A673 (cell line): ENCODE results near the gene CTDSP2. TPM values are rescaled to one million over a fixed set of nuclear protein-coding genes. Genes with fewer than 3 reads are reported as not detected.

Experiments
- BruUV-seq: library from RNA; stranded (reverse); fragments of 400-500 nt; replicated peaks from 2 replicates; lab custom pipeline; 2021; lab: Mats Ljungman, UMichigan
- CTCF ChIA-PET: fragments of 300-600 bp; sonication (Branson Sonifier 250); formaldehyde crosslinking; loops from one replicate; lab custom pipeline; 2022; ENCODE audit warnings: antibody characterized with exemption; lab: Charles Lee
- POLR2A ChIA-PET: fragments of 300-600 bp; sonication (Branson Sonifier 250); formaldehyde crosslinking; loops from one replicate; lab custom pipeline; 2022; ENCODE audit warnings: antibody characterized with exemption; ENCODE audit not compliant: low non-redundant PET; lab: Charles Lee
- DNase-seq: peaks from one replicate; pipeline ENCODE4 v3.0.0-alpha.2; 2015; ENCODE audit warnings: low spot score
- H3K27ac ChIP-seq: fragments of 200-600 bp; sonication (generic); 2 replicates; pipeline ENCODE4 v1.5.1; 2016; ENCODE audit warnings: mixed run types, low read depth, mild to moderate bottlenecking, mixed read lengths, antibody characterized with exemption, low read length; ENCODE audit not compliant: poor library complexity, severe bottlenecking
- H3K27me3 ChIP-seq: fragments of 200-600 bp; sonication (generic); replicated peaks from 2 replicates; pipeline ENCODE4 v1.6.1; 2017; ENCODE audit warnings: mixed run types, low read depth, mild to moderate bottlenecking, mixed read lengths, antibody characterized with exemption, low read length; ENCODE audit not compliant: insufficient read depth, poor library complexity
- H3K36me3 ChIP-seq: fragments of 200-600 bp; sonication (generic); 2 replicates; pipeline ENCODE4 v1.6.1; 2016; ENCODE audit warnings: mixed run types, mild to moderate bottlenecking, mixed read lengths, antibody characterized with exemption, low read length; ENCODE audit not compliant: insufficient read depth, poor library complexity, severe bottlenecking
- H3K4me1 ChIP-seq: fragments of 200-600 bp; sonication (generic); 2 replicates; pipeline ENCODE4 v1.6.1; 2017; ENCODE audit warnings: mixed run types, mild to moderate bottlenecking, mixed read lengths, antibody characterized with exemption, low read length; ENCODE audit not compliant: insufficient read depth, poor library complexity, severe bottlenecking
- H3K4me3 ChIP-seq: fragments of 200-600 bp; sonication (generic); 2 replicates; pipeline ENCODE4 v1.5.1; 2016; ENCODE audit warnings: low read depth, mixed run types, mild to moderate bottlenecking, mixed read lengths, low read length; ENCODE audit not compliant: poor library complexity, severe bottlenecking
- H3K9me3 ChIP-seq: fragments of 200-600 bp; sonication (generic); 2 replicates; pipeline ENCODE4 v1.6.1; 2016; ENCODE audit warnings: mixed run types, low read depth, mild to moderate bottlenecking, mixed read lengths, antibody characterized with exemption, low read length; ENCODE audit not compliant: poor library complexity, severe bottlenecking
- CTCF ChIP-seq: fragments of 300-800, 200-600 bp; sonication (generic); conservative IDR thresholded peaks from 2 replicates; pipeline ENCODE4 v1.5.1; 2017; ENCODE audit warnings: low read depth, mild to moderate bottlenecking, antibody characterized with exemption, low read length, moderate library complexity, mixed read lengths
- EZH2 ChIP-seq: fragments of 200-600 bp; sonication (generic); IDR thresholded peaks from 2 replicates; pipeline ENCODE4 v1.6.1; 2017; ENCODE audit warnings: borderline replicate concordance, low read depth, mild to moderate bottlenecking, mixed read lengths, antibody characterized with exemption, low read length; ENCODE audit not compliant: poor library complexity, severe bottlenecking
- intact Hi-C: fragments of 100-400 bp; cut with micrococcal nuclease; formaldehyde crosslinking; loops from one replicate; pipeline ENCODE4 v1.10.0; 2022; ENCODE audit not compliant: unreplicated experiment
- total RNA-seq: library from RNA; stranded (reverse); gene quantifications from 2 replicates; pipeline ENCODE4 v1.2.3, GENCODE V29; 2021

Gene CTDSP2
- total RNA-seq, 1 experiment from 2014 or later: 115 TPM

- CTCF ChIA-PET: no interaction called here
- no peak for DNase-seq
- Histone ChIP-seq H3K27ac (no peak overlapping the region), H3K4me3 (no peak overlapping the region), H3K36me3 (no peaks in the 10 kb centered on the region), H3K9me3 (no peaks in the 10 kb centered on the region), H3K4me1 (peaks cover 11% of the 10 kb centered on the region), H3K27me3 (no peaks in the 10 kb centered on the region)
- POLR2A ChIA-PET: no interaction called here
- BruUV-seq: no TSS peak
- TF ChIP-seq CTCF (no peak), EZH2 (no peak)
- intact Hi-C loops: no loop called here
These were observed 2.5 kb upstream of the CTDSP2 start for GRCh38 chr12:57849035-57849434.

- Histone ChIP-seq H3K27me3 (no peaks in the 10 kb centered on the region), H3K36me3 (no peaks in the 10 kb centered on the region), H3K4me1 (peaks cover 19% of the 10 kb centered on the region), H3K9me3 (no peaks in the 10 kb centered on the region), H3K4me3 (no peak overlapping the region), H3K27ac (no peak overlapping the region)
- POLR2A ChIA-PET: no interaction called here
- no TSS peak for BruUV-seq
- TF ChIP-seq EZH2 (no peak), CTCF (no peak)
- DNase-seq: no peak
- intact Hi-C loops: no loop called here
- CTCF ChIA-PET: no interaction called here
These were observed 1.7 kb upstream of the CTDSP2 start for GRCh38 chr12:57848208-57848607.

- CTCF ChIA-PET: interaction anchor here (1.3 kb wide), 1 partner anchor 50 kb away, joined by 4 read pairs; no protein-coding TSS in a partner anchor
- TF ChIP-seq CTCF (no peak), EZH2 (no peak)
- Histone ChIP-seq H3K4me3 (peak overlapping the region; percentile 100), H3K27me3 (no peaks in the 10 kb centered on the region), H3K27ac (peak overlapping the region; percentile 98), H3K36me3 (no peaks in the 10 kb centered on the region), H3K4me1 (peaks cover 39% of the 10 kb centered on the region), H3K9me3 (no peaks in the 10 kb centered on the region)
- BruUV-seq: no TSS peak
- intact Hi-C loops: loop anchor here (1.0 kb wide), 1 partner anchor 48 kb away; no protein-coding TSS in a partner anchor
- DNase-seq: no peak
- POLR2A ChIA-PET: interaction anchor here (0.6 to 0.7 kb wide), 2 partner anchors 9 to 58 kb away, joined by 3 to 18 read pairs; no protein-coding TSS in a partner anchor
These were observed 298 bp downstream of the CTDSP2 start for GRCh38 chr12:57846285-57846576.
